Measurements from ENCODE around the gene NAPA.

Gene NAPA

GRCh38 chr19:47523473-47523872, 8.6 kb upstream of the NAPA start:
- no peak for DNase-seq (ENCODE audit: low read depth in 1 of 2, low spot score in 1 of 2)

GRCh38 chr19:47521473-47522180, 6.8 kb upstream of the NAPA start:
- DNase-seq (ENCODE audit: low read depth in 1 of 2, low spot score in 1 of 2), result no peak

- no peak for DNase-seq (ENCODE audit: low read depth in 1 of 2, low spot score in 1 of 2)
Measured at GRCh38 chr19:47520839-47521238, 6.0 kb upstream of the NAPA start.

- DNase-seq (ENCODE audit: low read depth in 1 of 2, low spot score in 1 of 2), result no peak
Measured at GRCh38 chr19:47520343-47520806, 5.5 kb upstream of the NAPA start.

- no peak for DNase-seq (ENCODE audit: low read depth in 1 of 2, low spot score in 1 of 2)
Measured at GRCh38 chr19:47518854-47519253, 4.0 kb upstream of the NAPA start.

GRCh38 chr19:47518139-47518538, 3.3 kb upstream of the NAPA start:
- peak in 1 of 2 donors; percentile 35 for DNase-seq (ENCODE audit: low read depth in 1 of 2, low spot score in 1 of 2)

- no peak for DNase-seq (ENCODE audit: low read depth in 1 of 2, low spot score in 1 of 2)
Measured at GRCh38 chr19:47514151-47514868, 553 bp downstream of the NAPA start.

GRCh38 chr19:47512948-47513319, 1.9 kb downstream of the NAPA start:
- no peak for DNase-seq (ENCODE audit: low read depth in 1 of 2, low spot score in 1 of 2)

GRCh38 chr19:47512183-47512947, 2.5 kb downstream of the NAPA start:
- DNase-seq (ENCODE audit: low read depth in 1 of 2, low spot score in 1 of 2), result no peak

GRCh38 chr19:47511681-47512080, 3.2 kb downstream of the NAPA start:
- DNase-seq (ENCODE audit: low read depth in 1 of 2, low spot score in 1 of 2), result no peak

GRCh38 chr19:47511128-47511517, 3.7 kb downstream of the NAPA start:
- DNase-seq (ENCODE audit: low read depth in 1 of 2, low spot score in 1 of 2), result no peak

GRCh38 chr19:47510516-47511127, 4.2 kb downstream of the NAPA start:
- no peak for DNase-seq (ENCODE audit: low read depth in 1 of 2, low spot score in 1 of 2)

GRCh38 chr19:47509973-47510372, 4.9 kb downstream of the NAPA start:
- DNase-seq (ENCODE audit: low read depth in 1 of 2, low spot score in 1 of 2), result no peak

GRCh38 chr19:47509170-47509847, 5.6 kb downstream of the NAPA start:
- no peak for DNase-seq (ENCODE audit: low read depth in 1 of 2, low spot score in 1 of 2)

GRCh38 chr19:47508721-47509120, 6.1 kb downstream of the NAPA start:
- DNase-seq (ENCODE audit: low read depth in 1 of 2, low spot score in 1 of 2), result no peak

- DNase-seq (ENCODE audit: low read depth in 1 of 2, low spot score in 1 of 2), result no peak
Measured at GRCh38 chr19:47507924-47508553, 6.8 kb downstream of the NAPA start.

- DNase-seq (ENCODE audit: low read depth in 1 of 2, low spot score in 1 of 2), result no peak
Measured at GRCh38 chr19:47507012-47507411, 7.9 kb downstream of the NAPA start.

- no peak for DNase-seq (ENCODE audit: low read depth in 1 of 2, low spot score in 1 of 2)
Measured at GRCh38 chr19:47506459-47506858, 8.4 kb downstream of the NAPA start.

- DNase-seq (ENCODE audit: low read depth in 1 of 2, low spot score in 1 of 2), result no peak
Measured at GRCh38 chr19:47505506-47505905, 9.4 kb downstream of the NAPA start.

GRCh38 chr19:47503826-47504150, 11.1 kb downstream of the NAPA start:
- DNase-seq (ENCODE audit: low read depth in 1 of 2, low spot score in 1 of 2), result no peak
